DLD1 (cell line): ENCODE data around the gene NFKBIE.

Source experiments
- in situ Hi-C: cut with HindIII; loops from 2 replicates; pipeline ENCODE4 v1.10.0; 2017; ENCODE audit warnings: low sequenced_read_pairs

NFKBIE gene

GRCh38 chr6:44219053-44219814, 46.1 kb downstream of the NFKBIE start:
- in situ Hi-C loops: no loop called here

- in situ Hi-C loops: no loop called here
Observed at GRCh38 chr6:44217332-44218143, 47.8 kb downstream of the NFKBIE start.

- in situ Hi-C loops: no loop called here
Observed at GRCh38 chr6:44216677-44217331, 48.5 kb downstream of the NFKBIE start, which contains the start of gene MYMX. MYMX (plus strand) TSS chr6:44216926; CDS start chr6:44217472, 546 bp downstream.

- in situ Hi-C loops: no loop called here
Observed at GRCh38 chr6:44214307-44214706, 51.0 kb downstream of the NFKBIE start.

GRCh38 chr6:44211284-44211683, 54.1 kb downstream of the NFKBIE start:
- in situ Hi-C loops: no loop called here
